Epidermal melanocyte (primary cell): ENCODE data around the gene C6orf89.
"Not testable (repeated sequence)": the region's sequence is repeated elsewhere in the genome, so short reads cannot be mapped to it uniquely, and the experiment has no call there.

ENCODE experiments used
- DNase-seq: peaks from one replicate; pipeline ENCODE4 v3.0.0; 2011; ENCODE audit warnings: low spot score; ENCODE audit not compliant: insufficient read length

Gene C6orf89

GRCh38 chr6:36920049-36920448 lies 34.3 kb downstream of the C6orf89 start:
- DNase-seq = no peak

GRCh38 chr6:36920546-36920945 lies 34.8 kb downstream of the C6orf89 start:
- DNase-seq = no peak

DNA sequence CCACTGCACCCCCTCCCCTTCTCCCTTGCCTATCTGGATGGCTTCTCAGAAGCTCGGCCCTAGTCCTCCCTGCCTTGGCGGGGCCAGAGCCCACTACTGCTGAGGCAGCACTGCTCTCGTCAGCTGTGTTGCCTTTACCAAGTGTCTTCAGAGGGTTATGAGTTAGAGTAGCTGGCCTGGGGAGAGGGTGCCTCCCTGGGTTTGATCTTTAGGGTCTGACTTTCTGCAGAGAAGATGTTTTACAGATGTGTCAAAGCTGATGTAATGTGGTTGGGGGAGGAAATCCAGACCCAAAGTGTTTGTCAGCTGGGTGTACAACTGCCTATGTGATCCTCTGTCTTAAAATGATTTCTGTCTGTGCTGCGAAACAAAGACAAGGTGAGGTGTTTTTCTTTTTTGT lies 38.4 kb downstream of the C6orf89 start:
- no peak for DNase-seq

- no peak for DNase-seq
Observed at GRCh38 chr6:36924778-36925374, 39.1 kb downstream of the C6orf89 start.

- no peak for DNase-seq
Observed at GRCh38 chr6:36925809-36926208, 40.1 kb downstream of the C6orf89 start.

DNA sequence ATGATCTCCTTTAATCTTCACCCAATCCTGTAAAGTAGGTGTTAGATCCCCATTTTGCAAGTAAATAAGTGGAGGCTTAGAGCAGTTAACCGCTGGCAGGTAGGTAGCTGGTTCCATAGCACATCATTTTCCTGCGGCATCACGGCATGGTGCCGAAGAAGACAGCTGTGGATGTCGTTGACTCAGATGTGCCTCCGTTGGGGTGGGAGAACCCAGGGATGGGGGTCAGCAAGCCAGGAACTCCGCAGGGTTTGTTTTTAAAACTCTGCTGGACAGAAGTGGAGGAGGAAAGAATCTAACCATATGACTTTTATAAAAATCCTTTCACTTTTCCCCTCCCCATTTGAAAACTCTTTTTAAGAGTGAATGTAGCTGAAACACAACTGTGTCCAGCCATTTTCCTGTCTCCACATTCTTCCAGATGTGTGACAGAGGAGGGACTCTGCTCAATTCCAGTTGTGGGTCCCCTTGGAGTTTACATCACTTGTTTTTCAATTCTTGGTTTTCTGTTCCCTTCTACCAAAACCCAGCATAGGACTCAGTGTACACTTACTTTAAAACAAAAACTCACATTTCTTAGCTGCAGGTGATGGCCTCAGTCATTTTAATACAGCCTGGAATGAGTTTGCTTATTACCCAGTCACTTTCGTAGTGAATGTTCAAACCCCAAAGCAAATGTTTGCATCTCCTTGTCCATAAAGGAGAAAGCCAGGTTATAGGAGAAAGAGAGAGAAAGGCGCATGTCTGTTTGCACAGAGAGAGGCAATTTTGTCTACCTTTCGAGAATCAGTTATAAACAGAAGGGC lies 41.2 kb downstream of the C6orf89 start:
- no peak for DNase-seq

GRCh38 chr6:36927691-36928546 lies 42.2 kb downstream of the C6orf89 start:
- DNase-seq = no peak

DNA sequence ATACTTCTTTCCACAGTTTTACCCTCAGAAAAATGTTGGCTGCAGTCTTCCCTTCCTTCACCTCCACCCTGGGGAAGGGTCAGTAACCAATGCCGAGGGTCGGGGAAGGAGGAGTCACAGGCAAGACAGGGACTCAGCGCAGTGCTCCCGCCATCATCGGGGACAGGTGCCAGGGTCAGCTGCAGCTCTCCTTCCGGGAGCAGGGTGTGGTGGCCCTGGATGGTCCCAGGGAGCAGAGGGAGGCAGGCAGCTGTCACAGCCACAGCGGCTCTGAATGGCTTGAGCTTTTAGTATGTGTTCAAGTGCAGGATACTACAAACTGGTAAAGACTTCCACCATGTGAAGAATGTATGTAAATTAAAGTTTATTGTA lies 42.8 kb downstream of the C6orf89 start:
- DNase-seq = no peak

DNA sequence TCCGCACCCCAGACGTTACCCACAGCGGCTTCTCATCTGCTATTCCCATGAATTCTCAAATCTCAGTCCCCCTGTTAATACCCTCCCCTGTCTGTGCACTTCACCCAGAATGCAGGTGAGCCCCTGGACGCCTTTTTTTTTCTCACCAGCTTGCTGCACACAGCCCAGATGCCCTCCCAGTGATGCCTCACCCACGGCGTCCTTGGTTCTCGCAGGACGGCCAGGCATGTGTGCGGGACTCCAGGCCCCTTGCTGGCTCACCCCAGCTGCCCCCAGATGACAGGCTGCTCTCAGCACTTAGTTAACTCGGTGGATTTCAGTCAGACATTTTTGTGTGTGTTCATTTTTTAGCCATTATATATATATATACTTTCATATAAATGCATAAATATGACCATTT lies 43.4 kb downstream of the C6orf89 start:
- DNase-seq = no peak

DNA sequence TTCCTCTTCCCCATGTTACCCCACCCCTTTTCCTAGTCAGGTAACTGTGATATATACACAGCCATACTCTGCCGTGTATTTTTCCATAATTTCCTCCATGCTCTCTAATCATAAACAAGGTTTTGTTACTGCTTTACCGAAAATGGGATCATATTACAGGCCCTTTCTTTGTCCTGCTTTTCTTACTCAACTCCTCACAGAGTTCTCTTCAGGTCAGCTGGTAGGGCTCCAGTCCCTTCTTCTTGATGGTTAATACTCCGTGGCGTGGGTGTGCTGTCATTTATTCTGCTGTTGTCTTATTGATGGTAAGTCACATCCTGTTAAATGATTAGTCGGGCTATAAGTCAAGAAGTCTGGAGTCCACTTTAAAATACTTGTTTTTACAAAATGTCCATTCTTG lies 43.9 kb downstream of the C6orf89 start:
- no peak for DNase-seq

DNA sequence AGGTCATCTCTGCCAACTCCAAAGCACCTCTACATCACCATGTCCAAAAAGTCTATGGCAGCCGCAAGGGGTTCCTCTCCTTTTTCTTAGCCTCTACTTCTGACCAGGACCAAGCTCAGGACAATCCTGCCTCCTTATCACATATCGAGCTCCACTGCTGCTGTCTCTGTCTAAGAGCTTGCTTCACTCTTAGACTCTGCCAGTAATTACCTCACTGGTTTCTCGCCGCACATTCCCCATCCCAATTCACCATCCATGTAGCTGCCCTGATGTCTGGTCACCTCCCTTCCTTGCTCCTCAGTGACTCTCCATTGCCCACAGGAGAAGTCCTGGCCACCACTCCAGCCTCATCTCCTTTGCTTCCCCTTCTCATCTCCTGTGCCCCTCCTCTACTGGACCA lies 44.7 kb downstream of the C6orf89 start:
- DNase-seq = no peak

DNA sequence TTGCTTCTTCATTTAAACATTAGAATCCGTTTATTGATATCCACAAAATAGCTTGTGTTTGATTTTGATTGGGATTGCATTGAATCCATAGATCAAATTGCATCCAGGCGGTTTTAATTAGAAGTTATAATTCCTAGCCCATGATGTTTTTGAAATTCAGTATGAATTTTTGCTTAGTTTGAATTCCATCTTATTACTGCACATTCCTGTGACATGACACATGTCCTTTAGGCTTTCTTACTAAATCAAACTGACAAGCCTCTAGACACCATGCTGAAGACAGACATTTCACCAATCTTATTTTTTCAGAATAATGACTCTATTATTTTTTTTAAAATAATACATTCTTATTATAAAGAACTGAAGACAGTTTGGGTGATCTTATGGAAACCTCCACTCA lies 47.4 kb downstream of the C6orf89 start:
- no peak for DNase-seq

DNA sequence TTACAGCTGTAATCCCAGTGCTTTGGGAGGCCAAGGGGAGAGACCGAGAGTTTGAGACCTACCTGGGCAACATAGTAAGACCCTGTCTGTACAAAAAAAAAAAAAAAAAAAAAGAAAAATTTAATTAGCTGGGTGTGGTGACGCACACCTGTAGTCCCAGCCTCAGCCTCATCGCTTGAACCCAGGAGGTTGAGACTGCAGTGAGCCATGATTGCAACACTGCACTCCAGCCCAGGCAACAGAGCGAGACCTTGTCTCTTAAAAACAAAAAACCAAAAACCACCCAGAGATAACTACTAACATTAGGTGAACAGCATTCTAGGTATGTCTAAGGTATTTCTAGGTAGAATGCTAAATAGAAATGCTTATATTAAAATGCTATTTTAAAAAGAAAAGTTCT lies 47.8 kb downstream of the C6orf89 start:
- no peak for DNase-seq

DNA sequence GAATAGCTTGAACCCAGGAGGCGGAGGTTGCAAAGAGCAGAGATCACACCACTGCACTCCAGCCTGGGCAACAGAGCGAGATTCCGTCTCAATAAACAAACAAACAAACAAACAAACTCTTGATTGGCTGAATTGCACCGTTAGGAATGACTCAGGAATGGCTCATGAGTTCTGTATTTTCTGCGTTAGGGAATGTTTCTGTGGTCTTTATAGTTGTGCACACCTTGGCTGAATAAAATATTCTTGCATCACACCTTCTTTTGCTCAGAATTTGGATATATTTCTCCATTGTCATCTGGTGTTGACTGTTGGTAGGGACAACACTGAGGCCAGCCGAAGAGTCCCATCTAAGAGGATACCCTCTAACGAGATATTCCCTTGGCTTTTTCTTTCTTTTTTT lies 49.1 kb downstream of the C6orf89 start:
- no peak for DNase-seq

GRCh38 chr6:36936824-36937223 lies 51.1 kb downstream of the C6orf89 start:
- no peak for DNase-seq

DNA sequence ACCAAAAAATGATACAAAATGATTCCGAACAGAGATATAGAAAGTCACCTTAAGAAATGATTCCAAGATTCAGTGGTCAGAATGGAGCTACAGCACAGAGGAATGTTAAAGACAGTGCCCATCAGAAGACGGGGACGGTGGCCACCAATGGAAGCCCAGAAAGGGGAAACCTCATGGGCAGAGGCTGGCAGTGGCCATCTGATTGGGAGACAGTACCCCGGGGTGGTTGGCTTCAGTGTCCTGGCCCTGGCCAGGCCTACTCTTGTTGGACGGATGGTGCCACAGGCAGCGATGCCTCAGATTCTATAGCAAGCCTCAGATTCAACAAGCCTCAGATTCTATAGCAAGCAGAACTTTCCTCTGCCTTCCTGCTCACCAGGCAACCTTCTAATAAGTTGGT lies 52.1 kb downstream of the C6orf89 start:
- DNase-seq = no peak

DNA sequence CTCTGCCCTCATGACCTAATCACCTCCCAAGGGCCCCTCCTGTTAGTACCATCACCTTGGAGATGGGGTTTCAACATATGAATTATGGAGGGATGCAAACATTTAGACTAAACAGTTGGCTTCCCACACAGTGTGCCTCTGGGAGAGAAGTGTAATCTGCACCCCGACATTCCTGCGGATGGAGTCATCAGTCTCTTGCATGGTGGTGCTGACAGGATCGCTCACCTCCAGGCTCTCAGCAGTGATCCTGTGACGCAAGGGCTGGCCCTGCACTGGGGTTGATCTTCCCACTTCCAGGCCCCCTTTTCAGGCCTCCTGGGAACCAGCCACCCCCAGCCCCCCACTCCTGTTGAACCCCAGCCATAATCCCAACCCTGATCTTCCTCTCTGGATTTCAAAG lies 52.8 kb downstream of the C6orf89 start:
- no peak for DNase-seq

DNA sequence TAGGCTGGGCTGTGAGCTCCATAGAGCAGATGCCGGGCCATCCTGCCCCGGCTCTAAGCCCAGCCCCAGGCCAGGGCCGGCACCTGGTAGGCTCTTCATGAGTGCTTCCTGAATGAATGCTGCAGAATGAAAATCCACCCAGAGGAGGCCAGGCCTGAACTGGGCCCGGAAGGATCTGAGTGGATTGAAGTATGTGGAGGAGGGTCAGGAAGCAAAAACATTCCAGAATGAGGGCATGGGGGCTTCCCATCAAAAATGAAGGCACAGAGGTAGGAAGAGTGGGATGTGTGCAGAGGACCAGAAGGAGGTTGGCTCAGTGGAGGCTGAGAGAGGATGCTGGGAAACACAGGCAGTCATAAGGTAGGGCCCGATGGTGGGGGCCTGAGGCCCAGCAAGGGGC lies 53.3 kb downstream of the C6orf89 start:
- not testable (repeated sequence) for DNase-seq

DNA sequence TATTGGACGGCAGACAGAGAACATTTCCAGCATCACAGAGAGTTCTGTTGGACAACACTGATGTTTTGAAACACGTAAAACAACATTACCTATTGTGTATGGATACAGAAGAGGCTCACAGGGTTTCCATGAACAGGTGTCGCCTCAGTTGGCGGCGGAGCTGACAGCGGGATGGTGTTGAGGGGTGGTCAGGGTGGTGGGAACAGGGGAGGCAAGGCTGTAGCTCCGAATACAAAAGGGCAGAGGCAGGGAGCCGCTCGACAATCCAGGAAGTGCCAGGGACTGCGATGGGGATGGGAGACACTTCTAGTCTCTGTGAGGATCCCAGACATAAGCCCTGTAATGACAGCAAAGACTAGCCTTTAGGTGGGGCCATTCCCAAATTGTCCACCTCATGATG lies 54.3 kb downstream of the C6orf89 start:
- DNase-seq = no peak

GRCh38 chr6:36941561-36941960 lies 55.8 kb downstream of the C6orf89 start:
- DNase-seq = not testable (repeated sequence)

- not testable (repeated sequence) for DNase-seq
Observed at GRCh38 chr6:36942329-36942728, 56.6 kb downstream of the C6orf89 start.

DNA sequence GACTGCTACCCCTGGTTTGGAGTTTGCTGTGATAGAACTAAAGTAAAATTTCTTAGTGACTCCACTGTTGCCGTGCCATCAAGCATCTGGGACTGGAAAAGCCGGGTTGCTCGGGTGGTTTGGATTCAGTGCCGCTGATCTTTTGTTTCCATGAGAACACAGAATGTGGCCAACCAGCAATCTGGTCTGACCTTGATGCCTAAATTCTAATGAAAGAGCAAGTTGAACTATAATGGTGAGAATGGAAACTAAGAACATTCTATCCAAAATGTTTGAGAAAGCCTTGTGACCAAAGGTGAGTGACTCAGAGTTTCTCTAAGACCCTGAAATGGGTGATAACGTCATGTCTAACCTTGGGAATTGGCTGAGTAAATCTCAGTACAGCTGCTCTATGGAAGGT lies 58.9 kb downstream of the C6orf89 start:
- DNase-seq = no peak
